ENCODE measurements around the gene UQCRC2.
"Not testable (repeated sequence)": the region's sequence is repeated elsewhere in the genome, so short reads cannot be mapped to it uniquely, and the experiment has no call there.

UQCRC2 gene

GRCh38 chr16:21952793-21953540 is at the start of gene UQCRC2:
Gene UQCRC2 (plus strand): TSS chr16:21953361. CDS start chr16:21953424, 63 bp downstream.
- peak; percentile 69 to 83 for DNase-seq (ENCODE audit: low read depth in 1 of 2, low spot score in 1 of 2)

GRCh38 chr16:21932650-21933049 is 20.5 kb upstream of the UQCRC2 start:
- not testable (repeated sequence) for DNase-seq (ENCODE audit: low read depth in 1 of 2, low spot score in 1 of 2)

GRCh38 chr16:21933316-21933715 is 19.8 kb upstream of the UQCRC2 start:
- DNase-seq (ENCODE audit: low read depth in 1 of 2, low spot score in 1 of 2): not testable (repeated sequence)

- DNase-seq (ENCODE audit: low read depth in 1 of 2, low spot score in 1 of 2): not testable (repeated sequence)
These were observed 19.4 kb upstream of the UQCRC2 start for GRCh38 chr16:21933790-21934189.

- not testable (repeated sequence) for DNase-seq (ENCODE audit: low read depth in 1 of 2, low spot score in 1 of 2)
These were observed 16.9 kb upstream of the UQCRC2 start for GRCh38 chr16:21936216-21936615.

- no peak for DNase-seq (ENCODE audit: low read depth in 1 of 2, low spot score in 1 of 2)
These were observed 15.8 kb upstream of the UQCRC2 start for GRCh38 chr16:21937336-21937829.

- DNase-seq (ENCODE audit: low read depth in 1 of 2, low spot score in 1 of 2): no peak
These were observed 12.6 kb upstream of the UQCRC2 start for GRCh38 chr16:21940570-21940969.

GRCh38 chr16:21943571-21943970 is 9.6 kb upstream of the UQCRC2 start:
- no peak for DNase-seq (ENCODE audit: low read depth in 1 of 2, low spot score in 1 of 2)

- peak in 1 of 2 donors; percentile 25 for DNase-seq (ENCODE audit: low read depth in 1 of 2, low spot score in 1 of 2)
These were observed 6.1 kb upstream of the UQCRC2 start for GRCh38 chr16:21946889-21947635.

GRCh38 chr16:21949713-21950260 is 3.4 kb upstream of the UQCRC2 start:
- no peak for DNase-seq (ENCODE audit: low read depth in 1 of 2, low spot score in 1 of 2)

- DNase-seq (ENCODE audit: low read depth in 1 of 2, low spot score in 1 of 2): no peak
These were observed 2.2 kb upstream of the UQCRC2 start for GRCh38 chr16:21950782-21951521.

- DNase-seq (ENCODE audit: low read depth in 1 of 2, low spot score in 1 of 2): peak; percentile 46 to 73
These were observed 945 bp upstream of the UQCRC2 start for GRCh38 chr16:21952040-21952792.

- no peak for DNase-seq (ENCODE audit: low read depth in 1 of 2, low spot score in 1 of 2)
These were observed 361 bp downstream of the UQCRC2 start for GRCh38 chr16:21953541-21953902.

- no peak for DNase-seq (ENCODE audit: low read depth in 1 of 2, low spot score in 1 of 2)
These were observed 4.7 kb downstream of the UQCRC2 start for GRCh38 chr16:21957714-21958346.

GRCh38 chr16:21959050-21959449 is 5.9 kb downstream of the UQCRC2 start:
- DNase-seq (ENCODE audit: low read depth in 1 of 2, low spot score in 1 of 2): no peak

GRCh38 chr16:21962475-21962874 is 9.3 kb downstream of the UQCRC2 start:
- no peak for DNase-seq (ENCODE audit: low read depth in 1 of 2, low spot score in 1 of 2)

GRCh38 chr16:21963887-21964286 is 10.7 kb downstream of the UQCRC2 start:
- no peak for DNase-seq (ENCODE audit: low read depth in 1 of 2, low spot score in 1 of 2)

GRCh38 chr16:21964353-21964752 is 11.2 kb downstream of the UQCRC2 start:
- DNase-seq (ENCODE audit: low read depth in 1 of 2, low spot score in 1 of 2): no peak

GRCh38 chr16:21971856-21972255 is 18.7 kb downstream of the UQCRC2 start:
- DNase-seq (ENCODE audit: low read depth in 1 of 2, low spot score in 1 of 2): no peak

GRCh38 chr16:21973945-21974344 is 20.8 kb downstream of the UQCRC2 start:
- no peak for DNase-seq (ENCODE audit: low read depth in 1 of 2, low spot score in 1 of 2)

Data from activated CD4-positive, alpha-beta T cell treated with anti-CD3 and anti-CD28 coated beads, Interleukin-2, amount 50 U/mL, for 24 hours (primary cell).